ENCODE measurements around the gene LSM10. TPM values are rescaled to one million over a fixed set of nuclear protein-coding genes. Genes with fewer than 3 reads are reported as not detected.

LSM10 gene
- total RNA-seq, 1 experiment from 2014 or later: 56.3 TPM

- Mint-ChIP-seq H3K9me3 (no peaks in the 10 kb centered on the region), H3K27me3 (ENCODE audit: low read depth) (no peaks in the 10 kb centered on the region), H3K4me1 (peaks cover 48% of the 10 kb centered on the region), H3K4me3 (no peak overlapping the region), H3K27ac (peak overlapping the region; percentile 75), H3K36me3 (no peaks in the 10 kb centered on the region; the same call in 1 of the 2 replicates)
- no peak for TF ChIP-seq STAT6 (CRISPR knock-in tag; conservative IDR thresholded peaks at IDR 0.05; ENCODE audit: low read depth)
- peak; percentile 87 for TF ChIP-seq CTCF (IDR thresholded peaks at IDR 0.05)
- ChIA-PET CTCF (interaction anchor here (0.6 to 5.0 kb wide), 39 partner anchors 9 to 273 kb away, joined by 3 to 76 read pairs (median 5); partner anchors contain the start of genes EVA1B, LSM10, MRPS15 and OSCP1), POLR2A (interaction anchor here (0.6 to 1.7 kb wide), 7 partner anchors 16 to 1433 kb away, joined by 3 to 10 read pairs (median 5); partner anchors contain the start of genes EVA1B and LSM10)
- ATAC-seq: peak; percentile 76
- DNase-seq (ENCODE audit: low spot score): peak; percentile 92
These were observed 28.4 kb downstream of the LSM10 start for GRCh38 chr1:36369061-36369861.

GRCh38 chr1:36367798-36368197 is 29.9 kb downstream of the LSM10 start:
- no peak for ATAC-seq
- no peaks in the 10 kb centered on the region; the same call in 1 of the 2 replicates for H3K36me3 Mint-ChIP-seq
- CTCF ChIA-PET: interaction anchor here (0.8 to 5.0 kb wide), 8 partner anchors 11 to 219 kb away, joined by 3 to 76 read pairs (median 10); partner anchors contain the start of genes EVA1B, SH3D21 and TRAPPC3
- peaks cover 33% of the 10 kb centered on the region for H3K4me1 Mint-ChIP-seq
- no peak for DNase-seq (ENCODE audit: low spot score)
- H3K27ac Mint-ChIP-seq: 0 out of 2 replicates have a peak overlapping the region, but pooled peaks have one; percentile 36
- H3K9me3 Mint-ChIP-seq: no peaks in the 10 kb centered on the region
- no peak overlapping the region for H3K4me3 Mint-ChIP-seq
- H3K27me3 Mint-ChIP-seq (ENCODE audit: low read depth): no peaks in the 10 kb centered on the region
- POLR2A ChIA-PET: no interaction called here
- TF ChIP-seq GRHL2 (CRISPR knock-in tag; IDR thresholded peaks at IDR 0.05; ENCODE audit: insufficient replicate concordance, severe bottlenecking): no peak
- no peak for TF ChIP-seq TEAD4 (CRISPR knock-in tag; IDR thresholded peaks at IDR 0.05)
- no peak for TF ChIP-seq ELF4 (CRISPR knock-in tag; IDR thresholded peaks at IDR 0.05; ENCODE audit: low read depth)
- no peak for TF ChIP-seq ZNF281 (CRISPR knock-in tag; IDR thresholded peaks at IDR 0.05)
- TF ChIP-seq HMGA2 (CRISPR knock-in tag; IDR thresholded peaks at IDR 0.05): no peak
- TF ChIP-seq SP1 (CRISPR knock-in tag; conservative IDR thresholded peaks at IDR 0.05): no peak
- no peak for TF ChIP-seq FOXP4 (CRISPR knock-in tag; IDR thresholded peaks at IDR 0.05)

- Mint-ChIP-seq H3K4me1 (peaks cover 27% of the 10 kb centered on the region), H3K4me3 (no peak overlapping the region), H3K9me3 (no peaks in the 10 kb centered on the region), H3K36me3 (no peaks in the 10 kb centered on the region; the same call in 1 of the 2 replicates), H3K27me3 (ENCODE audit: low read depth) (no peaks in the 10 kb centered on the region), H3K27ac (no peak overlapping the region)
- POLR2A ChIA-PET: interaction anchor here (0.7 kb wide), 1 partner anchor 62 kb away, joined by 4 read pairs; no protein-coding TSS in a partner anchor
- DNase-seq (ENCODE audit: low spot score): no peak
- no peak for ATAC-seq
- CTCF ChIA-PET: interaction anchor here (0.5 to 5.0 kb wide), 11 partner anchors 12 to 900 kb away, joined by 3 to 76 read pairs (median 5); partner anchors contain the start of genes EVA1B, LSM10 and TRAPPC3
- TF ChIP-seq FOXP1 (CRISPR knock-in tag; IDR thresholded peaks at IDR 0.05; ENCODE audit: borderline replicate concordance) (no peak), ZNF423 (CRISPR knock-in tag; IDR thresholded peaks at IDR 0.05) (no peak), MAX (CRISPR knock-in tag; IDR thresholded peaks at IDR 0.05) (no peak), NR3C1 (CRISPR knock-in tag; conservative IDR thresholded peaks at IDR 0.05; ENCODE audit: low read depth) (no peak), HMGXB4 (CRISPR knock-in tag; IDR thresholded peaks at IDR 0.05) (no peak), NFATC4 (CRISPR knock-in tag; IDR thresholded peaks at IDR 0.05) (no peak), CBFB (CRISPR knock-in tag; IDR thresholded peaks at IDR 0.05; ENCODE audit: low read depth) (no peak), KAT7 (CRISPR knock-in tag; IDR thresholded peaks at IDR 0.05; ENCODE audit: borderline replicate concordance) (no peak)
These were observed 30.6 kb downstream of the LSM10 start for GRCh38 chr1:36367066-36367465.
